GM21723 (cell line): ENCODE results near the gene LCN15.
"Not testable (repeated sequence)": the region's sequence is repeated elsewhere in the genome, so short reads cannot be mapped to it uniquely, and the experiment has no call there.

Experiments used
- ATAC-seq: cut with Tn5 transposase; IDR thresholded peaks from one replicate; pipeline ENCODE4 v1.9.1; 2021; ENCODE audit warnings: mild to moderate bottlenecking, moderate library complexity; ENCODE audit not compliant: unreplicated experiment

Gene LCN15

GRCh38 chr9:136794281-136794999, 30.1 kb upstream of the LCN15 start:
- ATAC-seq = no peak

- ATAC-seq = no peak
Measured at GRCh38 chr9:136793086-136793946, 29.0 kb upstream of the LCN15 start.

- no peak for ATAC-seq
Measured at GRCh38 chr9:136792321-136793085, 28.2 kb upstream of the LCN15 start.

GRCh38 chr9:136791516-136792276, 27.4 kb upstream of the LCN15 start:
- ATAC-seq = peak; percentile 29

- peak; percentile 81 for ATAC-seq
Measured at GRCh38 chr9:136790640-136791515, 26.6 kb upstream of the LCN15 start, which contains the start of gene TMEM141. TSS of gene TMEM141 (plus strand) at chr9:136791344. CDS start at chr9:136791371, 27 bp downstream.

- ATAC-seq = no peak
Measured at GRCh38 chr9:136789523-136789937, 25.2 kb upstream of the LCN15 start.

- ATAC-seq = not testable (repeated sequence)
Measured at GRCh38 chr9:136788644-136789522, 24.6 kb upstream of the LCN15 start.

- no peak for ATAC-seq
Measured at GRCh38 chr9:136787690-136788400, 23.5 kb upstream of the LCN15 start.

- ATAC-seq = not testable (repeated sequence)
Measured at GRCh38 chr9:136786983-136787382, 22.7 kb upstream of the LCN15 start.

- ATAC-seq = no peak
Measured at GRCh38 chr9:136786451-136786850, 22.1 kb upstream of the LCN15 start.

- ATAC-seq = not testable (repeated sequence)
Measured at GRCh38 chr9:136785565-136786355, 21.4 kb upstream of the LCN15 start.

- ATAC-seq = no peak
Measured at GRCh38 chr9:136784997-136785361, 20.7 kb upstream of the LCN15 start.

- ATAC-seq = no peak
Measured at GRCh38 chr9:136784249-136784996, 20.1 kb upstream of the LCN15 start.

- no peak for ATAC-seq
Measured at GRCh38 chr9:136782452-136782851, 18.1 kb upstream of the LCN15 start.

- ATAC-seq = no peak
Measured at GRCh38 chr9:136779808-136780207, 15.5 kb upstream of the LCN15 start.

- no peak for ATAC-seq
Measured at GRCh38 chr9:136777359-136777758, 13.0 kb upstream of the LCN15 start.
